Myometrial cell (primary cell): ENCODE data around the gene ZCRB1. TPM values are rescaled to one million over a fixed set of nuclear protein-coding genes. Genes with fewer than 3 reads are reported as not detected.

ENCODE experiments used
- total RNA-seq: library from RNA; depleted of rRNA; stranded (reverse); fragments of >200 nt; gene quantifications from 2 replicates; pipeline ENCODE4 v1.2.3, GENCODE V29; 2015

ZCRB1 gene, protein sequence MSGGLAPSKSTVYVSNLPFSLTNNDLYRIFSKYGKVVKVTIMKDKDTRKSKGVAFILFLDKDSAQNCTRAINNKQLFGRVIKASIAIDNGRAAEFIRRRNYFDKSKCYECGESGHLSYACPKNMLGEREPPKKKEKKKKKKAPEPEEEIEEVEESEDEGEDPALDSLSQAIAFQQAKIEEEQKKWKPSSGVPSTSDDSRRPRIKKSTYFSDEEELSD
- total RNA-seq: 27.5 and 28.5 TPM in 2 replicates

DNA sequence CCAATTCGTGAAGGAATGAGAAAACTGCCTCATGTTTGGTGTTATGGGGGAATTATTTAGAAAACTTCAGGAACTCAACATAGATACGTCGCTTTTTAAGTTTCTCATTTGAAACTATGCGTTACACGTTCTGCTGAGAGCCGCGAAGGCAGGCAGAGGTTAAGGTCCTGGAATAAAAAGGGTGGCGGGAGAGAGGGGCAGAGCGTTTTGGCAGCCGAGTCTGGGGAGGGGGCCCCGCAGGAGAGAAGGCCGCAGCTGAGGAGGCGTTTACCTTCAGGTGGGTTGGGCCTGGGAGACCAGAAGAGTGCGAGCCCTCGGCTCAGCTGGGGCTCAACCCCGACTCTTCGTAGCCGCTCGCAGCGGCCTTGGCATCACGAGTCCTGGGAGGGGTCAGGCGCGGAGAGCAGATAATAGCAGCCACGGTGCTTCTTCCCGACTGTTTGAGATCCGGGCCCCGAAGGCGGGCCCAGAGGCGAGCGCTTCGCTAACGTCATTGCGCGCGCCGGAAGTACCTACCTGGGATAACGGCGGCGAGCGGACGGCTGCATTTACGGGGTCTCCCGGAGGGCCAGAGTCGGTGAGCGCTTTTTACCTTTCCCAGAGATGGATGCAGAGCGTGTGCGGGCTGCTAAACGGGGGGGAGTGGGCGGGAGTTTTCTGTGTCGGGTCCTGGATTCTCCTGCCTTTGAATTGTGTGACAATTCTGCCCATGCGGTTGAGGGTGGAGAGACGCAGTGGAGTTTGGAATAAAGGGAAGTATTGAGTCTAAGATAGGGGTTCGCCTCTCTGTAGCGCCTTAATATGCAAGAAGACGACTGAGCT, at the start of gene ZCRB1, which contains the start of gene PPHLN1:
Gene ZCRB1 (minus strand): TSS at position 442 of the 822 bp plus-strand sequence. CDS start 1,992 bp downstream, outside the sequence.
Gene PPHLN1 (plus strand): TSS at position 515 of the 822 bp plus-strand sequence. CDS start 9,736 bp downstream, outside the sequence.

Other genes starting within 250 kb of the ZCRB1 start
- gene GXYLT1, start 181.2 kb downstream of the ZCRB1 start, total RNA-seq: 15.0 and 21.1 TPM in 2 replicates
- gene YAF2, start 87.8 kb downstream of the ZCRB1 start, total RNA-seq: 20.5 and 23.6 TPM in 2 replicates
- 65.7 and 77.4 TPM in 2 replicates for gene PPHLN1, start 73 bp upstream of the ZCRB1 start, total RNA-seq